GM19452 (cell line): ENCODE data around the gene MED25.
A peak's percentile ranks its signal among the peaks of the same experiment; 100 is the strongest.

Experiments used
- ATAC-seq: cut with Tn5 transposase; IDR thresholded peaks from one replicate; pipeline ENCODE4 v1.9.1; 2021; ENCODE audit not compliant: unreplicated experiment

The MED25 gene

GRCh38 chr19:49817964-49818648 is at the start of gene MED25:
Gene MED25 (plus strand): TSS chr19:49818289. CDS start chr19:49818342, 53 bp downstream.
- peak; percentile 62 for ATAC-seq

- ATAC-seq = no peak
Measured at GRCh38 chr19:49770529-49770928, 47.6 kb upstream of the MED25 start.

GRCh38 chr19:49771674-49772139 is 46.4 kb upstream of the MED25 start:
- no peak for ATAC-seq

GRCh38 chr19:49772850-49773432 is 45.1 kb upstream of the MED25 start:
- ATAC-seq = no peak

GRCh38 chr19:49773663-49774350 is 44.3 kb upstream of the MED25 start:
- ATAC-seq = no peak

- ATAC-seq = no peak
Measured at GRCh38 chr19:49774969-49775368, 43.1 kb upstream of the MED25 start.

- no peak for ATAC-seq
Measured at GRCh38 chr19:49775742-49776370, 42.2 kb upstream of the MED25 start.

GRCh38 chr19:49776371-49776764 is 41.7 kb upstream of the MED25 start:
- no peak for ATAC-seq

GRCh38 chr19:49779731-49780555 is 38.1 kb upstream of the MED25 start:
- no peak for ATAC-seq

- ATAC-seq = no peak
Measured at GRCh38 chr19:49780861-49781260, 37.2 kb upstream of the MED25 start.

GRCh38 chr19:49781394-49781793 is 36.7 kb upstream of the MED25 start:
- ATAC-seq = no peak

- no peak for ATAC-seq
Measured at GRCh38 chr19:49782515-49782914, 35.6 kb upstream of the MED25 start.

- no peak for ATAC-seq
Measured at GRCh38 chr19:49786376-49786820, 31.7 kb upstream of the MED25 start.

- no peak for ATAC-seq
Measured at GRCh38 chr19:49787746-49788145, 30.3 kb upstream of the MED25 start.

- ATAC-seq = no peak
Measured at GRCh38 chr19:49788857-49789256, 29.2 kb upstream of the MED25 start.

- no peak for ATAC-seq
Measured at GRCh38 chr19:49790866-49791265, 27.2 kb upstream of the MED25 start.

- ATAC-seq = no peak
Measured at GRCh38 chr19:49791776-49792445, 26.2 kb upstream of the MED25 start.

GRCh38 chr19:49792829-49793560 is 25.1 kb upstream of the MED25 start:
- ATAC-seq = no peak

GRCh38 chr19:49793561-49793840 is 24.6 kb upstream of the MED25 start:
- no peak for ATAC-seq

GRCh38 chr19:49795615-49796014 is 22.5 kb upstream of the MED25 start:
- ATAC-seq = no peak
